Stimulated activated memory B cell treated with anti-CD40 and anti-IgM and Interleukin-4, amounts not matched to agents 10 μg/mL and 1 μg/mL and 100 μg/mL, for 72 hours (primary cell): Measurements from ENCODE around the gene SMG9.

Source experiments
- ATAC-seq: fragments of 150-1000 bp; cut with Tn5 transposase; 2 replicates; pipeline ENCODE4 v1.10.0; 2021
- H3K27ac Mint-ChIP-seq: one replicate; pipeline ENCODE4 v1.8.0; 2022; ENCODE audit warnings: mild to moderate bottlenecking, mixed read lengths
- H3K27me3 Mint-ChIP-seq: one replicate; pipeline ENCODE4 v1.8.0; 2022; ENCODE audit warnings: mixed read lengths
- H3K36me3 Mint-ChIP-seq: one replicate; pipeline ENCODE4 v1.8.0; 2022; ENCODE audit warnings: mixed read lengths
- H3K4me1 Mint-ChIP-seq: one replicate; pipeline ENCODE4 v1.8.0; 2022; ENCODE audit warnings: mixed read lengths
- H3K4me3 Mint-ChIP-seq: one replicate; pipeline ENCODE4 v1.8.0; 2022; ENCODE audit warnings: mild to moderate bottlenecking, moderate library complexity, mixed read lengths
- H3K9me3 Mint-ChIP-seq: one replicate; pipeline ENCODE4 v1.8.0; 2022; ENCODE audit warnings: mixed read lengths

SMG9 gene

DNA sequence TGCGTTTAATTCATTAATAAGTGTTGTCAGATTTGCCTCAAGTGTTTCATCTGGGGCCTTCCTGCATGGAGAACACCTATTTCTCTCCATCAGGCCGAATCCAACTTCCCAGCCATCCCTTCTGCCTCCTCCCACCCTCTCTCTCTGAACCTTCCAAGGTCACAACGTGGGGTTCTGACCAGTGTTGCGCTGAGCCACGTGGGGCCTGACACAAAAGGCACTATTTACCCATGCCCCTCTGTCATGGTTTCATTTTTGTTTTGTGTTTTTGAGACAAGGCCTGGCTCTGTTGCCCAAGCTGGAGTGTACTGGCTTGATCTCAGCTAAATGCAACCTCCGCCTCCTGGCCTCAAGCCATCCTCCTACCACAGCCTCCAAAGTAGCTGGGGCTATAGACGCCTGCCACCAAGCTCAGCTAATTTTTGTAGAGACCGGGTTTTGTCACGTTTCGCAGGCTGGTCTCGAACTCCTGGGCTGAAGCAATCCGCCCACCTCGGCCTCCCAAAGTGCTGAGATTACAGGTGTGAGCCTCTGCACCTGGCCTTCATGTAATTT lies 47.5 kb downstream of the SMG9 start:
- Mint-ChIP-seq H3K27me3 (peaks cover 57% of the 10 kb centered on the region), H3K4me1 (no peaks in the 10 kb centered on the region), H3K9me3 (peaks cover 4% of the 10 kb centered on the region), H3K36me3 (peaks cover 9% of the 10 kb centered on the region), H3K4me3 (no peak overlapping the region), H3K27ac (no peak overlapping the region)
- ATAC-seq: no peak

DNA sequence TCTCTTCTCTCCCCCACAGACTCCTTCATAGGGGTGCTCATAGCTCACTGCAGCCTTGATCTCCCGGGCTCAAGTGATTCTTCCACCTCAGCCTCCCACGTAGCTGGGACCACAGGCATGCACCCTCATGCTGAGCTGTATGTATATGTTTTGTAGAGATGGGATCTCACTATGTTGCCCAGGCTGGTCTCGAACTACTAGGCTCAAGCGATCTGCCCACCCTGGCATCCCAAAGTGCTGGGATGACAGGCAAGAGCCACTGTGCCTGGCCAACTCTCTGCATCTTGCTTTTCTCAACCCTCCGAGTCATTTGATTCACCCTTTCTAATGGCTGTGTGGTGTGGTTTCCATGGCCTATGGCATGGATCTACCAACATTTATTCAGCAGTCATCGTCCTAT lies 49.0 kb downstream of the SMG9 start:
- peaks cover 42% of the 10 kb centered on the region for H3K27me3 Mint-ChIP-seq
- peaks cover 7% of the 10 kb centered on the region for H3K9me3 Mint-ChIP-seq
- H3K4me1 Mint-ChIP-seq: peaks cover 10% of the 10 kb centered on the region
- no peak for ATAC-seq
- H3K36me3 Mint-ChIP-seq: peaks cover 9% of the 10 kb centered on the region
- H3K27ac Mint-ChIP-seq: no peak overlapping the region
- no peak overlapping the region for H3K4me3 Mint-ChIP-seq

DNA sequence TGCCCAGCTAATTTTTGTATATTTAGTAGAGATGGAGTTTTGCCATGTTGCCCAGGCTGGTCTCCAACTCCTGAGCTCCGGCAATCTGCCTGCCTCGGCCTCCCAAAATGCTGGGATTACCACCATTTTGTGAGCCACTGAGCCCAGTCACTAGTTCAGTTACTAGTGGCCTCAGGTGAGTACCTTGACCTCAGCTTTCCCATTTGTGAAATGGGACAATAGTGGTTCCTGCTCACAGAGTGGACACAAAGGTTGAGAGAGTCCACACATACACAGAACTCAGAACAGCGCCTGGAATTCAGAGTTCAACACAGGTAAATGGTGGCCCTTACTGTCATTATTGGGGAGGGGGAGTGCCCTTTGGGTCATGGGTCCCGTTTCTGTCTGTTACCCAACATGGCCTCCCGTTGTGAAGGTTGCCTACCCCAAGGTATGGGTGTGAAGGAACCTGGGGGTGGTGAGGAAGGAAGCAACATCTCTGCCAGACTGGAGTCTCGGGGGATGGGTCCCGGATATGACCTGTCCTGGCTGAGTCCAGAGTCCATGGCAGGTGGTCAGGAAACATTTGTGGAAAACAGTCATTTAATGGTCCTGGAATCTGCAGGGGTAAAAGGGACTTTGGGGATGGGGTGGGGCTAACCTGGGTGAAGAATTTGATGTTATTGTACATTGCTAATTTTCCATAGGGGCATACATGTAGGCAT lies 50.6 kb downstream of the SMG9 start:
- Mint-ChIP-seq H3K36me3 (peaks cover 6% of the 10 kb centered on the region), H3K4me3 (no peak overlapping the region), H3K4me1 (peaks cover 23% of the 10 kb centered on the region), H3K27ac (no peak overlapping the region), H3K9me3 (peaks cover 5% of the 10 kb centered on the region), H3K27me3 (peaks cover 37% of the 10 kb centered on the region)
- ATAC-seq: no peak

DNA sequence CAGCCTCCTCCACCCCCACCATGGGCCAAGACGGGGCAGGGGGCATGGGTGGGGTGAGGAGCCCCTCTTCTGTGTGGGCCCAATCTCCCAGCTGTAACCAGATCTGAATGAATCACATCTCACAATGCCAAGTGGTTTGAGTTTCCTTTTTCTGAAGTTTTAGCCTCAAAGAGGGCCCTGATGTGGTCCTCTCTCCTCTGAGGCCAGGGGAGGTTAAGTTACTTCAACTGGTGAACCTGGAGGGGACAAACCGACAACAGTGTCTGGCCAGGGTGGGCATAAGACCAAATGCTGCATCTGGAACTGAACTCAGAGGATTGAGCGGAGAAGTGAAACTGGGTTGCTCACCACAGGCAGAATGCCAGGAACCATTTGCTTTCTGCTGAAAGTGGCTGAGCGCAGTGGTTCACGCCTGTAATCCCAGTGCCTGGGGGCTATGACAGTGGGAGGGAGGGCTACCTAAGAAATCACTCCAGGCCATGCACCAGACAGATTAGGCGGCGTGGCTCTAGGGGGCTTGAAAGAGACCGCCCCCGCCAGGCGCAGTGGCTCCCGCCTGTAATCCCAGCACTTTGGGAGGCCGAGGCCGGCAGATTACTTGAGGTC lies 54.3 kb downstream of the SMG9 start:
- Mint-ChIP-seq H3K27ac (peak overlapping the region; percentile 78), H3K4me1 (peaks cover 23% of the 10 kb centered on the region), H3K36me3 (no peaks in the 10 kb centered on the region), H3K4me3 (peak overlapping the region; percentile 59), H3K27me3 (peaks cover 32% of the 10 kb centered on the region), H3K9me3 (peaks cover 3% of the 10 kb centered on the region)
- ATAC-seq: peak; percentile 67

DNA sequence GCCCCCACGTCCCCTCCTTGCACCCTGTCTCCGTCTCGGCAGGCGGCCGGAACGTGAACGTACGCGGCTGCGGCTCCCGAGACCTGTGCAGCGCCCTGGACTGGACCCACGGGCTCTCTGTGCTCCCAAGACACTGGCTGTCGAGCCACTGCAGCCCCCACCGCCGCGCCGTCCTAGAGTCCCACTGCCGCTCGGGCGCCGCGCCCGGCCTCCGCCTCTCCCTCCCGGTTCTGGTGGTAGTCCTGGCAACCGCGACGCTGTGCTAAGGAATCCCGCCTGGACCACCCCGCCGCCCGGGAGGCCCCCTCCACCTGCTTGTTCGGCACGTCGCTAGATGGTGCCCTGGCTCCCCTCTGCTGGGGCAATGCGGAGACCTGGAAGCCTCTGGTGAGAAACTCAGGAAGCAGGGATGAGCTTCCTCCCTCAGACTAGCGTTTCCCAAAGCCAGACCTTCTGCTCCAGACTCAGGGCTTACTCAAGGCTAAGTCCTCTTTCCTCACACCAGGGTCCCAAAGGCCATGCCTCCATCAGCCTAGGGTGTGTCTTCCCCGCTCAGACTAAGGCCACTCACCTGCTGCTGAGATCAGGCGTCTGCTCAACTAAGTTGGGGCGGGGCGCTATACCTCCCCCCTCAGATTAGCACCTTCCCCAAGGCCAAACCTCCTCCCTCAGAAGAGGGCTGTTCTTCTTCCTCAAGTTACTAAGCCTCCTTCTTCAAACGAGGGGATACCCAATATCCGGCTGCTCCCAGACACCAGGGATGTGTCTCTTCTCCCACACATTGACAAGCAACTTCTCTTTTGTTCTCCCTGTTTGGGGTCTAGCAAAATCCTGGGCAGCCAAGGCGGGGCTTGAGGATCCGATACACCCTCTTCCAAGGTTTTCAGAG lies 55.0 kb downstream of the SMG9 start:
- ATAC-seq: no peak

DNA sequence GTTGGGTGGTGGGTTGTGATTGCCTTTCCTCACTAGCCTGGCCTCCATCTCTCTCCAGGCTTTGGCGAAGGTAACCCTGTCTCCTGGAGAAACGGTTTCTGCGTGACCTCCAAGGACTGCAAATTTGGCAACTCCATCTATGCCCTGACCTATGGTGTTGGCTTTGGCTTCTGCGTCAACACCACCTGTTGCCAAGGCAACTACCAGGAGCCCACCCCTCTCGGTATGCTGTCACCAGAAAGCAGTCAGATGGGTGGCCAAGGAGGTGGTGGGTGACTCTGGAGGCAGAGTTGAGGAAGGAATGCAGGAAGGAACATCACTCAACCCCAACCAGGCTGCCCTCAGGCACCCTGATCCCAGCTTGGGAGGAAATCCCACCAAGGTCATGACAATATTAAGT lies 57.5 kb downstream of the SMG9 start:
- Mint-ChIP-seq H3K27me3 (peaks cover 42% of the 10 kb centered on the region), H3K36me3 (no peaks in the 10 kb centered on the region), H3K9me3 (peaks cover 6% of the 10 kb centered on the region), H3K4me3 (no peak overlapping the region), H3K27ac (no peak overlapping the region), H3K4me1 (peaks cover 23% of the 10 kb centered on the region)
- no peak for ATAC-seq

More for the DNA sequence above, 55.0 kb downstream of the SMG9 start:
- Mint-ChIP-seq H3K36me3 (no peaks in the 10 kb centered on the region), H3K9me3 (peaks cover 3% of the 10 kb centered on the region), H3K4me1 (peaks cover 23% of the 10 kb centered on the region), H3K27me3 (peaks cover 31% of the 10 kb centered on the region), H3K4me3 (peak overlapping the region; percentile 13), H3K27ac (peak overlapping the region; percentile 78)

DNA sequence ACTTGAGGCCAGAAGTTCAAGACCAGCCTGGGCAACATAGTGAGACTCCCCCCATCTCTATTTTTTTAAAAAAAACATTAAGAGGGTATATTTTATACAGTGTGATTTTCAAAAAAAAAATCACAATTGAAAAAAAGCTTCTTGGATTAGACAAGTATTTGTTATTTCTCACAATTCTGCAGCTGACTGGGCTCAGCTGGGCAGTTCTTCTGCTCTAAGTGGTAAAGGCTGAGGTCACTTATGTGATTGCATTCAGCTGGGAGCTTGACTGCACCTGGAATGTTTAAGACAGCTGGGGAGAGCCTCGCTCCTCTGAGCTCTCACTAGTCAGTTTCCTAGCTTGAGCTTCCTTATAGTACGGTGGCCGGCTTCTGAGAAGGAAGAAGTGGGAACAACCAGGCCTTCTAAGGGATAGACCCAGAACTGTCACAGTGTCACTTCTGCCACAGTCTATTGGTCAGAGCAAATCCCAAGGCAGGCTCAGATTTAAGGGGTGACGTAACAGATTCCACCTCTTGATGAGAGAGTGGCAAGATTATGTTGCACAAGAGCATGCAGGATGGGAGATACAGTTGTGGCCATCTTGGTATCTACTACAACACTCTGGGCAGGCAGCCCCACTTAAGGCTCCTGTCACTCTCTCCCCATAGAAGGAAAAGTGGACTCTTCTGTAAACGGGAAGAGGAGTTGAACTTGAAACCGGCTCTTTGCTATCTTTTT lies 58.6 kb downstream of the SMG9 start:
- no peak overlapping the region for H3K4me3 Mint-ChIP-seq
- peaks cover 17% of the 10 kb centered on the region for H3K4me1 Mint-ChIP-seq
- no peaks in the 10 kb centered on the region for H3K36me3 Mint-ChIP-seq
- H3K9me3 Mint-ChIP-seq: peaks cover 5% of the 10 kb centered on the region
- ATAC-seq: no peak
- H3K27ac Mint-ChIP-seq: no peak overlapping the region
- H3K27me3 Mint-ChIP-seq: peaks cover 42% of the 10 kb centered on the region

DNA sequence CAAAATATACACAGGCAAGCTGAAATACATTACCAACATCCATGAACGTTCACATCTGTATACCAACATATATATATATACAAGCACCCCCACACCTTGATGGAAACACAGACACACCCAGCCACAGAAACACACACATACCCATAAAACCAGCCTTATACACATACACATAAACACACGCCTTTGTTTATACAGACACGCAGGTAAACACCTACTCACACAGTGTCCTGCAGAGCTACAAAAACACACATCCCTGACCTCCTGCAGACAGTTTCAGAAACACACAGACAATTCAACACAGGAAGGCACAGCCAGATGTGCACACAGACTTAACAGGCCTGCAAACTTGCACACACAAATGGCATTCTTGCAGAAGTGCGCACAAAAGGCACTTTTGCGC lies 60.2 kb downstream of the SMG9 start:
- Mint-ChIP-seq H3K36me3 (no peaks in the 10 kb centered on the region), H3K27me3 (peaks cover 34% of the 10 kb centered on the region), H3K27ac (no peak overlapping the region), H3K4me1 (peaks cover 1% of the 10 kb centered on the region), H3K9me3 (peaks cover 5% of the 10 kb centered on the region), H3K4me3 (no peak overlapping the region)
- ATAC-seq: no peak

DNA sequence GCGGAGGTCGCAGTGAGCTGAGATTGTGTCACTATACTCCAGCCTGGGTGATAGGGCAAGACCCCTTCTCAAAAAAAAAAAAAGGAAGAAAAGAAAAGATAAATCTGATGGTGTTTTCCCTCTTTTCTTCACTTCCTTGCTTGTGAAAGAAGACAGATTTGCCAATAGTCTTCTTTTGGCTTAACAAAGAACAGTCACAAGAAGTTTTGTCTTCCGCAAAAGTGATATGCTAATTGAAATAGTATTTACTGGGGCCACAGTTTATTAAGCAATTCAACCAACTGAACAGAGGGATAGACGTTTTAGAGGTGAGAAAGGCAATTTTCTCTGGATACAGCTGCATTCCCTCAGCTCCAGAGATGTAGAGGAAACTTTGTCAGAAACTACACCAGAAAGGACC lies 61.9 kb downstream of the SMG9 start:
- no peak overlapping the region for H3K27ac Mint-ChIP-seq

DNA sequence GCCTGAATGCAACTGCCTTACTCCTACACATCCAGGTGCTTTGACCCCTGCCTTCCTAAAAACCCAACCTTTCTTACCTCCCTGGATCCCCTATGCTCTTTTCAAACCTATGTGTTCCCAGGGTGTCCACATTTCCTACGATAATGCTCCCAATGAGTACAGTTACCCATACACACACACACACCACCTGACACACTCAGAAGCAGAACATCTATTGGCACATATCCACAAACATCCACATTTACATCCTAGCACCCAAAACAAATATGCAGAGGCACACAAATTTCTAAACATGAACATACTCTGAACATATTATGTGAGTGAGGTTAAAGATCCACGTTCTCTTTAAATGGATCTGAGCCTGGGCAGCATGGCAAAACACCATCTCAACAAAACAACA lies 62.4 kb downstream of the SMG9 start:
- Mint-ChIP-seq H3K4me3 (no peak overlapping the region), H3K9me3 (peaks cover 5% of the 10 kb centered on the region), H3K27ac (no peak overlapping the region), H3K36me3 (no peaks in the 10 kb centered on the region), H3K4me1 (no peaks in the 10 kb centered on the region), H3K27me3 (peaks cover 22% of the 10 kb centered on the region)
- no peak for ATAC-seq

More for the DNA sequence above, 61.9 kb downstream of the SMG9 start:
- Mint-ChIP-seq H3K4me3 (no peak overlapping the region), H3K9me3 (peaks cover 5% of the 10 kb centered on the region), H3K4me1 (no peaks in the 10 kb centered on the region), H3K27me3 (peaks cover 27% of the 10 kb centered on the region), H3K36me3 (no peaks in the 10 kb centered on the region)
- no peak for ATAC-seq

DNA sequence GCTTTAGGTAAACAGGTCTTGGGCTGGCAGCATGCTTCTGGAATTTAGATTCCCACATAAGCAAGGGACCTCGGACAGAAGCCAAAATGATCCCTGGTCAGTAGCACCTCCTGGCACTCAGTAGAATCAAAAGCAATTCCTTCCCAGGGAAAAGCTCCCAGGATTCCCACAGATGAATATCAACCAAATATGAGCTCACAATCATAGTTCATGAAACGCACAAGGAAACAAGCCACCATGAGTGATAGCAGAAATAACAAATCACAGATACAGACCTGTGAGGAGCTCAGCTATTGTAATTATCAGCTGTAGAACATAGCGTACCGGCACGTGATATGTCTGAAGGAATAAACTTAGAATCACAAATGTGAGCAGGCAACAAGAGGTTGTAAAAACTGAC lies 63.0 kb downstream of the SMG9 start:
- Mint-ChIP-seq H3K4me1 (no peaks in the 10 kb centered on the region), H3K9me3 (peaks cover 5% of the 10 kb centered on the region), H3K4me3 (no peak overlapping the region), H3K27me3 (peaks cover 16% of the 10 kb centered on the region), H3K36me3 (no peaks in the 10 kb centered on the region), H3K27ac (no peak overlapping the region)
- no peak for ATAC-seq

DNA sequence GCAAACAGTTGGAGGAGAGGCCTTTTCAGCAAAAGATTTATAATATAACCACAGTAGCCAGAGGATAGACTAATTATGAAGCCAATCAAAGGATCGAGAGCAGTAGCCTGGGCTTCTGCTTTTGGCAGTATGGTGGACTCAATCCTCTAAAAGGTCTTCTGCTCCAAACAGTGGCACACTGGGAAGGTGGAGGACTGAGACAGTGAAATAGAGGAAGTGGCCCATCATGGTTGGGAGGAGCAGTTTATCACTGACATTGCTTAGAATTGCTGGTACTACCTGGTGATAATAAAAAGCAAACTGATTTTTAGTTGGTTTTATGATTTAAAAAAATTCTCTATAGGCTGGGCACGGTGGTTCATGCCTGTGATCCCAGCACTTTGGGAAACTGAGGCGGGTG lies 63.9 kb downstream of the SMG9 start:
- peaks cover 15% of the 10 kb centered on the region for H3K27me3 Mint-ChIP-seq
- no peak for ATAC-seq
- peaks cover 5% of the 10 kb centered on the region for H3K9me3 Mint-ChIP-seq
- no peaks in the 10 kb centered on the region for H3K4me1 Mint-ChIP-seq
- H3K27ac Mint-ChIP-seq: no peak overlapping the region
- H3K4me3 Mint-ChIP-seq: no peak overlapping the region
- H3K36me3 Mint-ChIP-seq: no peaks in the 10 kb centered on the region

DNA sequence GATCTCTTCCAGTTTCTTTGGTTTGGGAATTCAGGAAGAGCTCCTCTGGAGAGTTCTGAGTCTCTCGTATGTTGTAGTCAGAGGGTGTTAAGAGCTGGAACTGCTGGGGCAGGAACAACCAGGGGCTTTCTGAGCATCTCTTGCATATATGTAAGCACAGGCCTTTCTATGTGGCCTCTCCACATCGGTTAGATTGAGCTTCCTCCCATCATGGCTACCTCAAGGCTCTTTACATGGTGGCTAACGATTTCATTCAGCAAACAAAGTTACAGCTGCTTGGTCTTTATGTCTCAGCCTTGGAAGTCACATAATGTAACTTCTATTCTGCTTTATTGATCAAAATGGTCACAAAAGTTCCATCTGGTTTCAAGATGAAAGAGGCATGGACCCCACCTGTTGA lies 64.3 kb downstream of the SMG9 start:
- no peak overlapping the region for H3K4me3 Mint-ChIP-seq
- no peaks in the 10 kb centered on the region for H3K36me3 Mint-ChIP-seq
- H3K4me1 Mint-ChIP-seq: no peaks in the 10 kb centered on the region
- peaks cover 15% of the 10 kb centered on the region for H3K27me3 Mint-ChIP-seq
- H3K27ac Mint-ChIP-seq: no peak overlapping the region
- peaks cover 5% of the 10 kb centered on the region for H3K9me3 Mint-ChIP-seq
- ATAC-seq: no peak

DNA sequence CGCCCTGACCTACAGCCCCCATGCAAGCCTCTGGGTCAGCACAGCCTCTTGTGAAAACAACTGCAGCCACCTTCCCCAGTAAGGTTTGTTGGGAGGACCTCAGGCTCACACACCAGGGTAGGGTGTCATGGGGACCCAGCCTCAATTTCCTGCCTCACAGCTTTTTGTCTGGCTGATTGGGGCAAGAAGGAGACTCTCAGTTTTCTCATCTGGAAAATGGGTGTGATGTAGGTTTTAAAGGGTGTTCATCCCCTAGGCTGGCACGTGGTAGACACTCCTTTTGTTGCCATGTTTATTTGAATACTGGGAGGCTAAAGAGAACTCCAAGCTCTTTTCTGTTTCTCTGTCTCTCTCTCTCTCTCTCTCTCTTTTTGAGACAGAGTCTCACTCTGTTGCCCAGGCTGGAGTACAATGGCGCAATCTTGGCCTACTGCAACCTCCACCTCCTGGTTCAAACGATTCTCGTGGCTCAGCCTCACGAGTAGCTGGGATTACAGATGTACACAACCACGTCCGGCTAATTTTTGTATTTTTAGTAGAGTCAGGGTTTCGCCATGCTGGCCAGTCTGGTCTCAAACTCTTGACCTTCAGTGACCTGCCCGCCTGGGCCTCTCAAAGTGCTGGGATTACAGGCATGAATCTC lies 66.6 kb downstream of the SMG9 start:
- ATAC-seq: no peak
- Mint-ChIP-seq H3K27ac (no peak overlapping the region), H3K36me3 (no peaks in the 10 kb centered on the region), H3K4me1 (peaks cover 7% of the 10 kb centered on the region), H3K27me3 (no peaks in the 10 kb centered on the region), H3K9me3 (peaks cover 5% of the 10 kb centered on the region), H3K4me3 (no peak overlapping the region)
